Esophagus (tissue), 2 donors: ENCODE measurements around the gene COL4A2. TPM values are rescaled to one million over a fixed set of nuclear protein-coding genes. Genes with fewer than 3 reads are reported as not detected.
"Not testable (repeated sequence)": the region's sequence is repeated elsewhere in the genome, so short reads cannot be mapped to it uniquely, and the experiment has no call there.

Source experiments
- H3K27ac ChIP-seq, 2 donors: one replicate each; pipeline ENCODE4 v1.5.1; 2013; ENCODE audit warnings: low read depth in 2 of 2, mild to moderate bottlenecking in 2 of 2, inconsistent platforms in 1 of 2, low read length in 1 of 2, moderate library complexity in 1 of 2
- H3K27me3 ChIP-seq, 2 donors: one replicate each; pipeline ENCODE4 v1.6.1; 2013; ENCODE audit warnings: low read length in 2 of 2, control low read depth in 1 of 2, mild to moderate bottlenecking in 1 of 2; ENCODE audit not compliant: insufficient read depth in 2 of 2, control insufficient read depth in 1 of 2
- H3K36me3 ChIP-seq, 2 donors: one replicate each; pipeline ENCODE4 v1.6.1; 2013; ENCODE audit warnings: low read length in 1 of 2; ENCODE audit not compliant: control insufficient read depth in 2 of 2, insufficient read depth in 2 of 2
- H3K4me1 ChIP-seq, 2 donors: one replicate each; pipeline ENCODE4 v1.6.1; 2013; ENCODE audit warnings: low read length in 1 of 2; ENCODE audit not compliant: control insufficient read depth in 2 of 2, insufficient read depth in 2 of 2
- H3K4me3 ChIP-seq, 2 donors: one replicate each; pipeline ENCODE4 v1.5.1; 2013; ENCODE audit warnings: low read length in 2 of 2, mild to moderate bottlenecking in 2 of 2, low read depth in 1 of 2, moderate library complexity in 1 of 2
- H3K9me3 ChIP-seq, 2 donors: one replicate each; pipeline ENCODE4 v1.6.1; 2013; ENCODE audit warnings: mild to moderate bottlenecking in 2 of 2, low read depth in 1 of 2, low read length in 1 of 2, moderate library complexity in 1 of 2; ENCODE audit not compliant: control insufficient read depth in 2 of 2, insufficient read depth in 1 of 2
- WGBS, 2 donors: extraction: QIAGEN DNeasy Blood & Tissue Kit; methylation state at CpG; one replicate each; pipeline ENCODE4 v1.1.7; 2013; 5-methylcytosine and 5-hydroxymethylcytosine counted together
- polyA plus RNA-seq, 2 donors: library from polyadenylated mRNA; stranded (reverse); fragments of 200-250 nt; gene quantifications; one replicate each; pipeline ENCODE4 v1.2.3, GENCODE V29; 2013
- donor health status: healthy with polysubstance abuse.
- donor health status: Bipolar disorder and iron deficiency.

The COL4A2 gene
- polyA plus RNA-seq, 2 donors: 25.3 to 39.2 TPM

DNA sequence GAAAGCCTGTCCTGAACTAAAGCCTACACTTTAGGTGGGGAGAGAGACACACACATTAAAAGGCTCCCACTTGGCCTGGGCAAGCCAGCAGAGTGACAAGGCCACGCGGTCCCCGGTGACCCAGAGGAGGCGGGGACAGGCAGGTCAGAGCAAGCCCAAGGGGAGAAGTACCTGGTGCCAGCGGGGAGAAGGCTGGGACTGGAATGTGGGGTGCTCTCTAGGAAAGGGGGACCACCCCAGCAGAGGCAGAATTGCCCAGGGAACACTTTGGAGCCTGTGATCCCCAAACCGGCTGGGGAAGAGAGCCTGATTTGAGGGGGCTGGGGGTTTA is 172.1 kb downstream of the COL4A2 start:
- Histone ChIP-seq H3K27ac (no peak overlapping the region), H3K27me3 (no peaks in the 10 kb centered on the region), H3K4me3 (no peak overlapping the region), H3K4me1 (peaks cover 0 to 6% of the 10 kb centered on the region in 2 donors), H3K36me3 (peaks cover 0 to 4% of the 10 kb centered on the region in 2 donors), H3K9me3 (peaks cover 0 to 3% of the 10 kb centered on the region in 2 donors)
- WGBS, 2 donors: 63 to 85% methylated on average over 6 of the region's 6 CpGs

DNA sequence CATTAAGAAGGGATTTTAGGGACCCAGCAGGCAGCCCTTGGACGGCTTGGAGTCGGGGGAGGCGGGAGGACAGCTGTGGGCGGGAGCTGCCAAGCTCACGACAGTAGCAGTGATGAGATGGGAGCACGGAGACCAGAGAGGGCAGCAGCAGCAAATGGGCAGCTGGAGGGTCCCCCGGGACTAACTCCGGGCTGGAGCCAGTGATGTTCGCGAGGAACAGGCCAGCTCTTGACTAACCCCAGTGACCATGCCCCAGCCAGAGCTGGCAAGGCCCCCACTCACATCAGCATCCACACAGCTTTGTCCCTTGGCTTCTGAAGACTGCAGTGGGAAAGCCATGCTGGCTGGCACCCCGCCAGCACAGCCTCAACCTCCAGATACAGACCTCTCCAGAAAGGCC is 172.6 kb downstream of the COL4A2 start:
- no peaks in the 10 kb centered on the region for H3K27me3 ChIP-seq
- peaks cover 0 to 6% of the 10 kb centered on the region in 2 donors for H3K4me1 ChIP-seq
- peaks cover 0 to 4% of the 10 kb centered on the region in 2 donors for H3K36me3 ChIP-seq
- peaks cover 0 to 2% of the 10 kb centered on the region in 2 donors for H3K9me3 ChIP-seq
- no peak overlapping the region for H3K27ac ChIP-seq
- H3K4me3 ChIP-seq: no peak overlapping the region
- WGBS, 2 donors: 76 to 86% methylated on average over 11 of the region's 11 CpGs

DNA sequence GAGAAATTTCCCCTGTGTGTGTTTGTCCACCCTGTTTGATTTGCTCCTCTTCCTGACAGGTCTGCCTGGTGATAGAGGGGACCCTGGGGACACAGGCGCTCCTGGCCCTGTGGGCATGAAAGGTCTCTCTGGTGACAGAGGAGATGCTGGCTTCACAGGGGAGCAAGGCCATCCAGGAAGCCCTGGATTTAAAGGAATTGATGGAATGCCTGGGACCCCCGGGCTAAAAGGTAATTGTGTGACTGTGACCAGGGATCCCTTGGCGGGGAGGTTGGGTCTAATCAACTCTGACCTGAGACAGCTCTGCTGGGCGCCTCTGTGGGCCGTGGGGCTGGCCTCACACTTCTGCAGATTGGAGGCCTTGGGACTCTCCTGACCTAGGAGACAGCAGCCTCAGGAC is 173.1 kb downstream of the COL4A2 start:
- 70 to 71% methylated on average over 5 of the region's 5 CpGs for WGBS, 2 donors
- Histone ChIP-seq H3K4me1 (peaks cover 0 to 4% of the 10 kb centered on the region in 2 donors), H3K36me3 (peaks cover 0 to 2% of the 10 kb centered on the region in 2 donors), H3K9me3 (no peaks in the 10 kb centered on the region), H3K4me3 (no peak overlapping the region), H3K27ac (no peak overlapping the region), H3K27me3 (no peaks in the 10 kb centered on the region)

DNA sequence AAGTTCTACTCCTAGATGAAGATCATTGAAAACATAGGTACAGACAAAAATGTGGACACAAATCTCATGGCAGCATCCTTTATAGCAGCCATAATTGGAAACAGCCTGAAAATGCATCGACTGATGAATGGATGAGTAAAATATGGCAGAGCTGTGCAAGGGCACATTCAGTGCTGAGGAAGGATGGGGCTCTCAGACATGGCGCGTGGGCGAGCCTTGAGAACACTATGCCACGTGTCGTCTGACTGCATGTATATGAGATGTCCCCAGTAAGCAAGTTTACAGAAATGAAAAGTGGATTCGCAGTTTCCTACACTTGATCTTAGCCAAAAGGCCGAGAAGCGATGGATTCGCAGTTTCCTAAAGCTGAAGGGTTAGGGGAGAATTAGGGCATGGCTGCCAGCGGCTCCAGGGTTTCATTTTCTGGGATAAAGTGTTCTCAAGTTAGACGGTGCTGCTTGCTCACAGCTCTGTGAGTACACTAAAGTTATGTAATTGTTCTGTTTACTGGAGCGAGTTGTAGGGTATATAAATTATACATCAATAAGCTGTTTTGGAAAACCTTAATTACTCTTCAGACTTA is 176.4 kb downstream of the COL4A2 start:
- Histone ChIP-seq H3K4me3 (no peak overlapping the region), H3K27me3 (no peaks in the 10 kb centered on the region), H3K4me1 (peaks cover 0 to 4% of the 10 kb centered on the region in 2 donors), H3K9me3 (no peaks in the 10 kb centered on the region), H3K27ac (no peak overlapping the region), H3K36me3 (peaks cover 0 to 2% of the 10 kb centered on the region in 2 donors)
- 87 to 88% methylated on average over 13 of the region's 13 CpGs for WGBS, 2 donors

DNA sequence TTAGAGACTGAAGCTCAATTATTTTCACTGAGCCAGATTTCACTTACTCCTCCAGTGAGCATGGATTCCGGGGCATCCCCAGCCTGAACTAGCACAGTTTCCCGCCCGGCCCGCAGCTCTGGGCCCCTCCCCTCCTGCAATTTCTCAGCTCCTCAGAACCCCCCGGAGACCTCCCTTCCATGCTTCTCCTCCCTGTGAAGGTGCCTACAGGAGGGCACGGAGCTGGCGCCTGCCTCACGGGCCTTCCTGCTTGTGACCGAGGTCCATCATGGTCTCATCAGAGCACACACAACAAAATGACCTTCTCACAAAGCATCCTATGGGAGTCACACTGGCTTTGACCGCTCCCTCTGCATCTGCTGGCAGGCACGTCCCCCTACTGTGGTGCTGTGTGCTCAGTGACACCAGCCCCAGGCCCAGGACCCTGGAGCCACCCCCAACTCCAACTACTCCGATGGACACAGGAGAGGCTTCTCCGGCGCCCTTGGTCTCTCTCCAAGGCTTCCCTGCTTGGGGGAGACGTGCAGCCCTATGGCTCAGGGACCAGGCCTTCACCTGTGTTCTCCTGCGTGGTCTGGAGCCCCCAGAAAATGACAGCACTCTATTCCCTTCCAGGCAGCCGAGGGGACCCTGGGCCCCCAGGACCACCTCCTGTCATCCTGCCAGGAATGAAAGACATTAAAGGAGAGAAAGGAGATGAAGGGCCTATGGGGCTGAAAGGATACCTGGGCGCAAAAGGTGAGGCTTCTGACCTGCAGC is 177.4 kb downstream of the COL4A2 start:
- H3K9me3 ChIP-seq: no peaks in the 10 kb centered on the region
- no peak overlapping the region for H3K27ac ChIP-seq
- no peaks in the 10 kb centered on the region for H3K27me3 ChIP-seq
- 89 to 91% methylated on average over 18 of the region's 18 CpGs for whole genome bisulfite sequencing, 2 donors
- peaks cover 0 to 2% of the 10 kb centered on the region in 2 donors for H3K36me3 ChIP-seq
- no peak overlapping the region for H3K4me3 ChIP-seq
- H3K4me1 ChIP-seq: no peaks in the 10 kb centered on the region

DNA sequence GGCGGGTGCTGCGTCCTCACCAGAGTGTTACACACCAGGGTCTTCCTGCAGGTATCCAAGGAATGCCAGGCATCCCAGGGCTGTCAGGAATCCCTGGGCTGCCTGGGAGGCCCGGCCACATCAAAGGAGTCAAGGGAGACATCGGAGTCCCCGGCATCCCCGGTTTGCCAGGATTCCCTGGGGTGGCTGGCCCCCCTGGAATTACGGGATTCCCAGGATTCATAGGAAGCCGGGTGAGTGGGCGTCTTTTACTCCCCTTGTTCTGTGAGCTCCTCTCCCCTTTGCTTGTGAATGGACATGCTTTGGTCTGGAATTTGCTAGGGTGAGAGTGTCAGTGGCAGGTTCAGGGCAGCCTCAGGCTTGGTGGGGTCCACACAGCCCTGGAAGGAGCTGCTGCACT is 178.5 kb downstream of the COL4A2 start:
- Histone ChIP-seq H3K9me3 (no peaks in the 10 kb centered on the region), H3K27me3 (no peaks in the 10 kb centered on the region), H3K27ac (no peak overlapping the region), H3K4me3 (no peak overlapping the region), H3K36me3 (peaks cover 0 to 2% of the 10 kb centered on the region in 2 donors), H3K4me1 (no peaks in the 10 kb centered on the region)
- WGBS, 2 donors: 72 to 75% methylated on average over 9 of the region's 9 CpGs

DNA sequence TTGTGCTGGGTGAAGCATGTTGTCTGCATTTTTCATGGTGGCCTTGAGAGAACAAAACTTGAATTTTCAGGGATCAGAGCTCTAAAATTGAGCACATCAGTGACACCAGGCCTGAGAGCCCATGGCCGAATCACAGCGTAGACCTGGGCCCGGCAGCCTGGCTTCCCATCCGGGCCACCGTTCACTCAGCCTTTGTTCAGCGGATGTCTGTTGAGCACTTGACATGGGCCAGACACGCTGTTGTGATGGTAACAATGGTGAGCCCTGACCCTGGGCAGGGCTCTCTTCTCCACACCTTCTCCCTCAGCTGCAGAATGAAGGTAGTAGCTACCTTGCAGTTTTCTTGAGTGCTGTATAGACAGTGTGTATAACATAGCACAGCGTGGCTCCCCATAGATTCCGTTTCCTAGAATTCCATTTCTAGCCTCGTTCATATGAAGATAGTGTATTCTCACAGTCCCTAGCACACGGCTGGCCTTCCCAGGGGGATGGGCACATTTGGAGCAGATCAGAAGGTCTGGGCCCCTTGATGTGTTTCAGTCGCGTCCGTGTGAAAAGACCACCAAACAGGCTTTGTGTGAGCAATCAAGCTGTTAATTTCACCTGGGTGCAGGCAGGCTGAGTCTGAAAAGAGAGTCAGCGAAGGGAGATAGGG is 179.1 kb downstream of the COL4A2 start:
- H3K4me3 ChIP-seq: no peak overlapping the region
- no peak overlapping the region for H3K27ac ChIP-seq
- WGBS, 2 donors: 89 to 90% methylated on average over 15 of the region's 15 CpGs

DNA sequence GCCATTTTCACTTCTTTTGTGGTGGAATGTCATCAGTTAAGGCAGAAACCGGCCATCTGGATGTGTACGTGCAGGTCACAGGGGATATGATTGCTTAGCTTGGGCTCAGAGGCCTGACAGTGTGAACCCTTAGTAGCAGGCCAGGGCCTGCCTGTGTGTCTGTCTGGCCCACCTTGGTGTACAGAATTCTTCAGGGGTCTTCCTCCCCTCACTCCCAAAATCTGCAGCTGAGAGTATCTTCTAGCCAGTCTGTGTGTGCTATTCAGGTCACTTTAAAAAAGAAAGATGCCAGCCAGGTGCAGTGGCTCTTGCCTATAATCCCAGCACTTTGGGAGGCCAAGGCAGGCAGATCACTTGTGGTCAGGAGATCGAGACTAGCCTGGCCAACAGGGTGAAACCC is 179.8 kb downstream of the COL4A2 start:
- H3K27me3 ChIP-seq, H3K4me3 ChIP-seq, H3K27ac ChIP-seq, H3K9me3 ChIP-seq, H3K36me3 ChIP-seq, H3K4me1 ChIP-seq: not testable (repeated sequence)
- WGBS, 2 donors: 81 to 84% methylated on average over 3 of the region's 3 CpGs

More for the DNA sequence above, 179.1 kb downstream of the COL4A2 start:
- peaks cover 0 to 2% of the 10 kb centered on the region in 2 donors for H3K36me3 ChIP-seq
- no peaks in the 10 kb centered on the region for H3K4me1 ChIP-seq
- no peaks in the 10 kb centered on the region for H3K9me3 ChIP-seq
- H3K27me3 ChIP-seq: no peaks in the 10 kb centered on the region

DNA sequence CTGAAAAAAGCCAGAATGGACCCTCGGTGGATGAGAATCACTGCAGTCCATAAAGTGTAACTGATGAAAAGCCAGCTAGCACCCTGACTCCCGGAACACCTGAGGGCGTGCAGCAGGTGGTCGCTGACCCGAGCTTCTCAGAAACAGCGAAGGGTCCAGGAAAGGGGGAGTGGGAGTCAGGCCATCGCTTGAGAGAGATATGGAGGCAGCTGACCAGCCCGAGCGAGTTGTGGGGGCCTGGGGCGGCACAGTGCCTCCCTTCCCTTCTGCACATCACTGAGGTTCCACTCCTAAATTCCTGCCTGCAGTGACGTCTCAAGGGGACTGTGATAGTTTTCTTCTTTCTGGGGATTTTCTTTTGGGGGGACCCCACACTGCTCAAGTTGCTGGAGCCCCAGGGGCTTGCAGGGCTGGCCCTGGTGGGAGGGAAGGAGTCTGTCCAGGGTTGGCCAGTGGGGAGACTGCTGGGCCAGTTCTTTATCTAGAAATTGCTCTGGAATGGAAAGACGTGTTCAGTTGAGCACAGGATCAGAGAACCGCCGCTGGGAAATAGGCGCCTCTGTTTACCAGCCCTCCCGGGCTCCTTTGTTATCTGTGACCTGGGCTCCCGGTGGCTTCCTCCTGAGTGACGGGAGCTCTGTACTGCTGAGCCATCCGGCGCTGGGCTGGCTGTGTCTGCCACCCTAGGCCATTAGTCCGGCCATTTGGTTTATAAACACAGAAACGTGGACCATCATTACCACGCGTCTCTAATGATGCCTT is 183.1 kb downstream of the COL4A2 start:
- Histone ChIP-seq H3K36me3 (peaks cover 0 to under 1% of the 10 kb centered on the region in 2 donors), H3K4me1 (no peaks in the 10 kb centered on the region), H3K27me3 (no peaks in the 10 kb centered on the region), H3K9me3 (no peaks in the 10 kb centered on the region), H3K27ac (no peak overlapping the region), H3K4me3 (no peak overlapping the region)
- WGBS, 2 donors: 75 to 82% methylated on average over 23 to 24 of the region's 24 CpGs
